Neutrophil (primary cell): Measurements from ENCODE around the gene PDE8A.

Source experiments
- H3K27ac ChIP-seq: fragments of 200-600 bp; sonication (generic); 2 replicates; pipeline ENCODE4 v1.5.1; 2016; ENCODE audit warnings: mild to moderate bottlenecking, moderate library complexity
- H3K27me3 ChIP-seq: fragments of 200-600 bp; sonication (generic); 2 replicates; pipeline ENCODE4 v1.6.0; 2016; ENCODE audit warnings: mild to moderate bottlenecking
- H3K36me3 ChIP-seq: fragments of 200-600 bp; sonication (generic); 2 replicates; pipeline ENCODE4 v1.5.1; 2017
- H3K4me1 ChIP-seq, 2 experiments: fragments of 200-600 bp in 1 of 2; sonication (generic) in 1 of 2; 1 replicate in 1 of 2; 2 replicates in 1 of 2; pipeline versions ENCODE4 v1.5.1 to v1.6.1; 2013 to 2016; ENCODE audit warnings: low read depth in 1 of 2, low read length in 1 of 2, mild to moderate bottlenecking in 1 of 2, moderate library complexity in 1 of 2; ENCODE audit not compliant: control insufficient read depth in 1 of 2, insufficient read depth in 1 of 2
- H3K4me3 ChIP-seq, 2 experiments: fragments of 200-600 bp in 1 of 2; sonication (generic) in 1 of 2; 1 replicate in 1 of 2; 2 replicates in 1 of 2; pipeline ENCODE4 v1.5.1; 2013 to 2016; ENCODE audit warnings: low read depth in 1 of 2, low read length in 1 of 2, mild to moderate bottlenecking in 1 of 2, moderate library complexity in 1 of 2
- H3K9me3 ChIP-seq: fragments of 200-600 bp; sonication (generic); 2 replicates; pipeline ENCODE4 v1.5.1; 2016
- TF ChIP-seq, protein P1 (sequence below): fragments of 200-600 bp; sonication (generic); IDR thresholded peaks from 2 replicates; pipeline ENCODE4 v1.5.1; 2016; ENCODE audit warnings: antibody characterized with exemption

Gene PDE8A

DNA sequence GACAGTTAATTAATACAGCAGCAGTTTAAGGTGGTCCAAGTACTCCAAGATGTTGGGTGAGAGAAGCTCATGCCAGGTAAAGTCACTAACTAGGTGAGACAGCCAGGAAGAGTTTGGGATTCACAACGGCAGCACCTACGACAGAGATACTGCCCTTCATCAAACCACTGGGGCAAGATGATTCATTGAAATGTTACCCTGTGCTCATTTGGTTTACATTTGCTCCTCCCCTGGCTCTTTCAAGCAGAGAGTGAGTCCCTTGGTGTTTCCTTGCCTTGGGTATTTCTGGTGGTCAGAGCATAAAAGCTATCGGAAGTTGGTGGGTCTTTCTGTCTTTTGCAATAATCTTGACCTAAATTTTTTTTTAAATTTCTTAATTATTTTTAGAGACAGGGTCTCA, 19.9 kb upstream of the PDE8A start:
- Histone ChIP-seq H3K4me1 (peaks cover 16 to 18% of the 10 kb centered on the region in 2 experiments), H3K27ac (no peak overlapping the region), H3K4me3 (no peak overlapping the region), H3K9me3 (no peaks in the 10 kb centered on the region), H3K27me3 (no peaks in the 10 kb centered on the region), H3K36me3 (no peaks in the 10 kb centered on the region)
- TF ChIP-seq, protein P1, sequence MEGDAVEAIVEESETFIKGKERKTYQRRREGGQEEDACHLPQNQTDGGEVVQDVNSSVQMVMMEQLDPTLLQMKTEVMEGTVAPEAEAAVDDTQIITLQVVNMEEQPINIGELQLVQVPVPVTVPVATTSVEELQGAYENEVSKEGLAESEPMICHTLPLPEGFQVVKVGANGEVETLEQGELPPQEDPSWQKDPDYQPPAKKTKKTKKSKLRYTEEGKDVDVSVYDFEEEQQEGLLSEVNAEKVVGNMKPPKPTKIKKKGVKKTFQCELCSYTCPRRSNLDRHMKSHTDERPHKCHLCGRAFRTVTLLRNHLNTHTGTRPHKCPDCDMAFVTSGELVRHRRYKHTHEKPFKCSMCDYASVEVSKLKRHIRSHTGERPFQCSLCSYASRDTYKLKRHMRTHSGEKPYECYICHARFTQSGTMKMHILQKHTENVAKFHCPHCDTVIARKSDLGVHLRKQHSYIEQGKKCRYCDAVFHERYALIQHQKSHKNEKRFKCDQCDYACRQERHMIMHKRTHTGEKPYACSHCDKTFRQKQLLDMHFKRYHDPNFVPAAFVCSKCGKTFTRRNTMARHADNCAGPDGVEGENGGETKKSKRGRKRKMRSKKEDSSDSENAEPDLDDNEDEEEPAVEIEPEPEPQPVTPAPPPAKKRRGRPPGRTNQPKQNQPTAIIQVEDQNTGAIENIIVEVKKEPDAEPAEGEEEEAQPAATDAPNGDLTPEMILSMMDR, result no peak

DNA sequence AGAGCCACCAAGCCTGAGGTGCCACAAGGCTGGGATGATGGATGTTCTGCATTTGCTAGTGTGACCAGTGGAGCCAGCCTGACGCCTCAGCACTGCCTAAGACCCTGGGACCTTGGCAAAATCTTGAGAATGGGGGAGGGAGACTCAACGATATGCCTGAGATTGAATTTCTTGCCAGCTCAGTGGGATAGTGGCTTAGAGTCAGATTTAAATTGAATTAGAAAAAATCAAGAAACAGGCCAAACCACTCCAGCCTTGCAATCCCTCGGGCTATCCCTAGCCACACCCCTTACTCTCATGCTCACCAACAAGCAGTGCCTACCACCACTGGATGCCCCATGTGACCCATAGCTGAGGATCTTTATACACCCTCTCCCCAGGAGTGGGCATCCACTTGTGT, 18.7 kb upstream of the PDE8A start:
- Histone ChIP-seq H3K4me1 (peaks cover 16 to 18% of the 10 kb centered on the region in 2 experiments), H3K27me3 (no peaks in the 10 kb centered on the region), H3K9me3 (no peaks in the 10 kb centered on the region), H3K27ac (no peak overlapping the region), H3K36me3 (no peaks in the 10 kb centered on the region), H3K4me3 (no peak overlapping the region)
- TF ChIP-seq, protein P1, result no peak

DNA sequence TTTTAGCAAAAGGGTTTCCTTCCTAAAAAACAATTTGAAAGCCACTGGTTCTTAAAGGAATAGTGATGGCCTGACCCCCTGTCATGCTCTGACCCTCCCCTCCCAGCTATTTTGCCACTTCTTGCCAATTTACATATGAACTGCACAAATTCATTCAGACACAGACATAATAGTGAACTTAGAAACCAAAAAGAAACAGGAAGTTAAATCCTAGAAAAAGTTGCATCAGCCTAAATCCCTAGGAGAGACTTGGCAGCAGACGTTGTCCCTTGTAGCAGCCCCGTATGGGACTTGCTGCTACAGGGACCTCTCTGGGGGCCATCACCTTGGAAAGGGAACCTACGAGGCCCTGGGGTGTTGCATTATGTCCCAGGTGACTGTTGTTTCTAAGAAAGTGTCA, 14.3 kb upstream of the PDE8A start:
- Histone ChIP-seq H3K36me3 (no peaks in the 10 kb centered on the region), H3K9me3 (no peaks in the 10 kb centered on the region), H3K27me3 (no peaks in the 10 kb centered on the region), H3K4me3 (no peak overlapping the region), H3K27ac (no peak overlapping the region), H3K4me1 (no peaks in the 10 kb centered on the region)
- TF ChIP-seq, protein P1, result no peak

DNA sequence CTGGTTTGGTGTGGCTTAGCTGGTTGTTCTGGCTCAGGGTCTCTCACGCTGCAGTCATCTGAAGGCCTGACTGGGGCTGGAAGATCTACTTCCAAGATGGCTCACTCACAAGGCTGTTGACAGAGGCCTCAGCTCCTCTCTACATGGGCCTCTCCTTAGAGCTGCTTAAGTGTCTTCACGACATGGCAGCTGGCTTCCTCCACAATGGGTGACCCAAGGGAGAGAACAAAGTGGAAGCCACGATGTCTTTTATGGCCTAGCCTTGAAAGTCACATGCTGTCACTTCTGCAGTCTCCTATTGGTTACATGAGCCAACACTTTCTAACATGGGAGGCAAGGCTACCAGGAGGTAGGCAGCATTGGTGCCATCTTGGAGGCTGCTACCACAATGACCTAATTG, 13.4 kb upstream of the PDE8A start:
- Histone ChIP-seq H3K27me3 (no peaks in the 10 kb centered on the region), H3K36me3 (no peaks in the 10 kb centered on the region), H3K27ac (no peak overlapping the region), H3K4me3 (no peak overlapping the region), H3K9me3 (no peaks in the 10 kb centered on the region), H3K4me1 (no peaks in the 10 kb centered on the region)
- TF ChIP-seq, protein P1, result no peak

DNA sequence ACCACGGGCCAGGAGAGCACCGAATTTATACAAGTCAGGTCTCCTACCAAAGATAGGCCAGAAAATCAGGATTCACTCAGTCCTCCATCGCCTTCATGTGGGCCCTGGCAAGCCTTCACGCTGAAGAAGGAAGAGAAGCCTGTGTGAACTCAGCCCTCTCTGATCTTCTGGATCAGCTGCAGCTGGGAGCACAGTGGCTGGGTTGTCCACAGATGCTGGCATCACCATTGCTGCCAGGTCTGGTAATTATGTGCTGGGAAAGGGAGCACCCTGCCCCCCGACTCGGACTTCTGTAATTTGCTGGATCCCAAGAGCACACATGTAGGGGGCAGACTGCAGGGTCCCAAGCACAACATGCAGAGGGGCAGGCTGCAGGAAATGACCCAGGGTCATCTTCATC, 12.4 kb upstream of the PDE8A start:
- Histone ChIP-seq H3K9me3 (no peaks in the 10 kb centered on the region), H3K4me1 (no peaks in the 10 kb centered on the region), H3K27ac (no peak overlapping the region), H3K4me3 (no peak overlapping the region), H3K27me3 (no peaks in the 10 kb centered on the region), H3K36me3 (no peaks in the 10 kb centered on the region)
- TF ChIP-seq, protein P1, result no peak

DNA sequence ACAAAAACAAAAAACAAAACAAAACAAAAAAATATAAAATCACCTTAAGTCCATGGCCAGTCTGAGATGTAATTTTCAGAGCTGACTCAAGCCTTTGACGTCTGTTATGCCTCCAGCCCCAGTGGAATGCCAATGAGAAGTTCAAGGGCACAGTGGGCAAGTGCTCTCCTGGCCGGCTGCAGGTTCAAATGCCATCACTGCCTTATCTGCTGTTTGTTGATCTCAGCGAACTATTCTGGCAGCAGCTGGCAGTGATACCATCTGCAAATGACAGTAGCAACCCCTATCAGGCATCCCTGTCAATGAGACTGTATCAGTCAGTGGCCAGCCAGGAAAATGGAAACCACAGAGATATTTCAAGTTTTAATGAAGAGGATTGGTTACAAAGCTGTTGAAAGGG, 10.8 kb upstream of the PDE8A start:
- Histone ChIP-seq H3K27me3 (no peaks in the 10 kb centered on the region), H3K27ac (no peak overlapping the region), H3K4me1 (no peaks in the 10 kb centered on the region), H3K9me3 (no peaks in the 10 kb centered on the region), H3K4me3 (no peak overlapping the region), H3K36me3 (no peaks in the 10 kb centered on the region)
- TF ChIP-seq, protein P1, result no peak
